ENCODE results near the gene B4GALNT2. TPM values are rescaled to one million over a fixed set of nuclear protein-coding genes. Genes with fewer than 3 reads are reported as not detected.

The B4GALNT2 gene
- total RNA-seq, 2 experiments from 2014 or later: not detected

- no peaks in the 10 kb centered on the region for H3K27me3 Mint-ChIP-seq
- H3K4me1 Mint-ChIP-seq: peaks cover 58% of the 10 kb centered on the region
- no peak for DNase-seq
- H3K27ac Mint-ChIP-seq: peak overlapping the region; percentile 60
- H3K36me3 Mint-ChIP-seq (ENCODE audit: low read depth): peaks cover 26% of the 10 kb centered on the region
- ChIA-PET POLR2A (interaction anchor here (1.0 kb wide), 2 partner anchors 10 to 17 kb away, joined by 3 to 4 read pairs; no protein-coding TSS in a partner anchor), CTCF (interaction anchor here (0.6 to 4.1 kb wide), 7 partner anchors 8 to 23 kb away, joined by 3 to 23 read pairs (median 3); no protein-coding TSS in a partner anchor)
- peak overlapping the region; percentile 95 for H3K4me3 Mint-ChIP-seq
- no peaks in the 10 kb centered on the region for H3K9me3 Mint-ChIP-seq
These were observed 76.5 kb downstream of the B4GALNT2 start for GRCh38 chr17:49209061-49209571.

- Mint-ChIP-seq H3K36me3 (ENCODE audit: low read depth) (peaks cover 34% of the 10 kb centered on the region), H3K9me3 (no peaks in the 10 kb centered on the region), H3K4me1 (peaks cover 69% of the 10 kb centered on the region), H3K4me3 (peak within 1 kb of the TSS; percentile 95), H3K27ac (peak within 1 kb of the TSS; percentile 60), H3K27me3 (no peaks in the 10 kb centered on the region)
- ChIA-PET POLR2A (interaction anchor here (0.7 to 1.0 kb wide), 2 partner anchors 18 to 178 kb away, joined by 3 read pairs; no protein-coding TSS in a partner anchor), CTCF (interaction anchor here (0.7 to 4.1 kb wide), 4 partner anchors 11 to 17 kb away, joined by 3 to 23 read pairs (median 11); no protein-coding TSS in a partner anchor)
- DNase-seq: peak; percentile 80
These were observed 77.8 kb downstream of the B4GALNT2 start, which contains the start of the genes ABI3 and GNGT2 for GRCh38 chr17:49210158-49211029. Gene ABI3 (plus strand): TSS chr17:49210707. CDS start chr17:49210725, 18 bp downstream. Gene GNGT2 (minus strand): TSS chr17:49210574. CDS start chr17:49207422, 3,152 bp downstream.

DNA sequence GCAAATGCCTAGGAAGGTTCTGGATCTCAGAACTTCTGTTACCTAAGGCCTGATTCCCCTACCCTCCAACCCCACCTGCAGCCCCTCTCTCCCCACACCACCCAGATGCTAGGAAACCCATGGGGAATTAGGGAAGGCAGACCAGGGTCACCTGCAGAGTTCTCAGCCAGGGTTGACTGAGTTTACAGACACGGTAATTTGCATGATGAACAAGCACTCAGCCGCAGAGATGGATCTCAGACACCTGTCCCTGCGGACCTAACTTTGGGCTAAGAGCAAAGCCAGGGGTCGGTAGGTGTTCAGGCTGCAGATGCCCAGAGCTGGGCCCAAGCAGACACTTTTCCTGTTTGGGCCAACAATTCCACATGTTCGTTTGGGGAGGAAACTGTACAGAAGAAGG lies 80.8 kb downstream of the B4GALNT2 start:
- POLR2A ChIA-PET: no interaction called here
- Mint-ChIP-seq H3K36me3 (ENCODE audit: low read depth) (peaks cover 44% of the 10 kb centered on the region), H3K4me3 (peak overlapping the region; percentile 95), H3K9me3 (no peaks in the 10 kb centered on the region), H3K4me1 (peaks cover 86% of the 10 kb centered on the region), H3K27ac (no peak overlapping the region), H3K27me3 (no peaks in the 10 kb centered on the region)
- no peak for DNase-seq
- CTCF ChIA-PET: interaction anchor here (1.4 kb wide), 1 partner anchor 15 kb away, joined by 3 read pairs; no protein-coding TSS in a partner anchor

DNA sequence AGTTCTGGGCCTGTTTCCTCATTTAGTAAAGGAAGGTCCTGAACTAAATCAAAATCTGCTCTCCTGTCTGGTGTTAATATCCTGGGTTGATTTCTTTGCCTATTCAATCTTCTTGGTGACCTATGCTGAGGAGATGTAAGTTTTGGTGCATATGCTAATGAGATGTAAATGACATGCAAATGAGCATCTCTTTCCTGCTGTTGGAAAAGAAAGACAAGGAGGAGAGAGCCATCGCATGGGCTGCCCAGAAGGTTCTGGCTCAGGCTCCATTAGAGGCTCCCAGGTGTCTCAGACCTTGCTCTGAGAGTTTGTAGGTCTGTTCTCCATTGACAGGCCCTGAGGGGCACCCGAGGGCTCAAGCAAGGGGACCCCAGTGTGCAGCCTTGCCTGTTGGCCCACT lies 81.3 kb downstream of the B4GALNT2 start:
- ChIA-PET POLR2A (no interaction called here), CTCF (interaction anchor here (1.4 kb wide), 1 partner anchor 15 kb away, joined by 3 read pairs; no protein-coding TSS in a partner anchor)
- Mint-ChIP-seq H3K4me3 (peak overlapping the region; percentile 95), H3K27ac (no peak overlapping the region), H3K36me3 (ENCODE audit: low read depth) (peaks cover 45% of the 10 kb centered on the region), H3K27me3 (no peaks in the 10 kb centered on the region), H3K4me1 (peaks cover 85% of the 10 kb centered on the region), H3K9me3 (no peaks in the 10 kb centered on the region)
- no peak for DNase-seq

GRCh38 chr17:49214676-49215360 lies 82.2 kb downstream of the B4GALNT2 start:
- POLR2A ChIA-PET: interaction anchor here (0.6 to 0.7 kb wide), 2 partner anchors 21 to 536 kb away, joined by 3 to 5 read pairs; no protein-coding TSS in a partner anchor
- peak overlapping the region; percentile 57 for H3K4me3 Mint-ChIP-seq

DNA sequence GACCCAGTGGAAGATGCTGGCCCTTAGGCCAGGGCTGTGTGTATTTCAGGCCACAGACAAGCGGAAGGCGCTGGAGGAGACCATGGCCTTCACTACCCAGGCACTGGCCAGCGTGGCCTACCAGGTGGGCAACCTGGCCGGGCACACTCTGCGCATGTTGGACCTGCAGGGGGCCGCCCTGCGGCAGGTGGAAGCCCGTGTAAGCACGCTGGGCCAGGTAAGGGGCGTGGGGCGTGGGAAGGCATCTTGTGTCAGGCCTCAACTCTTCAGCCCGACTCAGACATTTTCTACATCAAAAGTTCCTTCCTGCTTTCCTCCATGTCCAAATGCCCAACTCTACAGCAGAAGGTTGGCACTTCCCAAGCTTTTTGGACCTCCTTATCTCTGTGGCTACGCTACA lies 83.9 kb downstream of the B4GALNT2 start:
- H3K9me3 Mint-ChIP-seq: no peaks in the 10 kb centered on the region
- H3K4me1 Mint-ChIP-seq: peaks cover 75% of the 10 kb centered on the region
- ChIA-PET POLR2A (no interaction called here), CTCF (interaction anchor here (1.3 kb wide), 1 partner anchor 19 kb away, joined by 4 read pairs; no protein-coding TSS in a partner anchor)
- H3K36me3 Mint-ChIP-seq (ENCODE audit: low read depth): peaks cover 54% of the 10 kb centered on the region
- no peaks in the 10 kb centered on the region for H3K27me3 Mint-ChIP-seq
- H3K27ac Mint-ChIP-seq: peak overlapping the region; percentile 86
- no peak for DNase-seq
- peak overlapping the region; percentile 62 for H3K4me3 Mint-ChIP-seq

More at GRCh38 chr17:49214676-49215360, 82.2 kb downstream of the B4GALNT2 start:
- no peak for DNase-seq
- CTCF ChIA-PET: interaction anchor here (1.1 to 1.5 kb wide), 3 partner anchors 11 to 22 kb away, joined by 3 to 5 read pairs (median 5); no protein-coding TSS in a partner anchor
- H3K27ac Mint-ChIP-seq: peak overlapping the region; percentile 31
- peaks cover 85% of the 10 kb centered on the region for H3K4me1 Mint-ChIP-seq
- H3K9me3 Mint-ChIP-seq: no peaks in the 10 kb centered on the region
- no peaks in the 10 kb centered on the region for H3K27me3 Mint-ChIP-seq
- peaks cover 53% of the 10 kb centered on the region for H3K36me3 Mint-ChIP-seq (ENCODE audit: low read depth)

DNA sequence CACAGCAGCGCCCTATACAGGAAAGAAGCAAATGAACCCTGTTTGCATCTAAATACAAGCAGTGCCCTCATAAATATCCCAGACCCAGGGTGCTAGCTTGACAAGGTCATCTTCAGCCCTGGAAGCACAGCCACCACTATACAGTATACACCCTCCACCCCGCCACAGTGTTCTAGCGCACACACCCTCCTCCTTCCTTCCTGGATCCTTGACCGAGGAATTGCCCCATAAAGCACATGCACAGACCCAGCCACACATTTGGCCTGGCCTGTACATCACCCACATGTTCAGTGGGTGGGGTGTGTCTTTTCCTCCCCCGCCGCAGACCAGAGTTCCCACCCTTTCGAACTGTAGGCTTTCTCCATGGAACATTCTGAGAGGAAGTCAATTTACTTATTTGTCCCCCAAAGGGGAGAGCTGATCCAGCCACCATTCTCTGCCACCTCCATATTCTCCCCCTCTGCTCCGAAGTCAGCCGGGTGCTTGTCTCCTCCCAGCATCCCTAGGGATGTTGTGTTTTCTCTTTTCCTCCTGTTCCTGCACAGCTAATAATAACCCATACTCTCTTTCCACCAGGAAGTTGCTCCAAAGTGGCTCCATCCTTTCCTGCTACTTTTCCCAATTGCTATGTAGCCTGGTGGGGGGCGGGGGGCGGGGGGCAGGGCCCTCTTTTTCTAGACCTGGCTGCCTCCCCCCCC lies 84.5 kb downstream of the B4GALNT2 start:
- Mint-ChIP-seq H3K4me1 (peaks cover 75% of the 10 kb centered on the region), H3K36me3 (ENCODE audit: low read depth) (peaks cover 59% of the 10 kb centered on the region), H3K27ac (peak overlapping the region; percentile 54), H3K9me3 (no peaks in the 10 kb centered on the region), H3K4me3 (peak overlapping the region; percentile 31), H3K27me3 (no peaks in the 10 kb centered on the region)
- ChIA-PET POLR2A (no interaction called here), CTCF (interaction anchor here (1.0 to 1.3 kb wide), 2 partner anchors 12 to 19 kb away, joined by 4 read pairs; no protein-coding TSS in a partner anchor)
- no peak for DNase-seq

- Mint-ChIP-seq H3K27me3 (no peaks in the 10 kb centered on the region), H3K36me3 (ENCODE audit: low read depth) (peaks cover 61% of the 10 kb centered on the region), H3K9me3 (no peaks in the 10 kb centered on the region), H3K4me3 (peak overlapping the region; percentile 61), H3K27ac (peak overlapping the region; percentile 88), H3K4me1 (peaks cover 74% of the 10 kb centered on the region)
- ChIA-PET CTCF (interaction anchor here (0.7 to 1.2 kb wide), 4 partner anchors 9 to 37 kb away, joined by 3 to 5 read pairs (median 4); no protein-coding TSS in a partner anchor), POLR2A (no interaction called here)
- peak; percentile 84 for DNase-seq
These were observed 85.3 kb downstream of the B4GALNT2 start for GRCh38 chr17:49217651-49218413.

GRCh38 chr17:49218941-49219913 lies 86.7 kb downstream of the B4GALNT2 start:
- POLR2A ChIA-PET: no interaction called here

GRCh38 chr17:49219987-49220386 lies 87.4 kb downstream of the B4GALNT2 start:
- Mint-ChIP-seq H3K36me3 (ENCODE audit: low read depth) (peaks cover 65% of the 10 kb centered on the region), H3K4me3 (no peak overlapping the region), H3K27ac (peak overlapping the region; percentile 88), H3K4me1 (peaks cover 73% of the 10 kb centered on the region), H3K27me3 (peaks cover 3% of the 10 kb centered on the region), H3K9me3 (no peaks in the 10 kb centered on the region)
- POLR2A ChIA-PET: no interaction called here
- no peak for DNase-seq
- CTCF ChIA-PET: no interaction called here

More at GRCh38 chr17:49218941-49219913, 86.7 kb downstream of the B4GALNT2 start:
- H3K4me3 Mint-ChIP-seq: peak overlapping the region; percentile 64
- peaks cover 74% of the 10 kb centered on the region for H3K4me1 Mint-ChIP-seq
- H3K36me3 Mint-ChIP-seq (ENCODE audit: low read depth): peaks cover 66% of the 10 kb centered on the region
- peak; percentile 59 for DNase-seq
- H3K27ac Mint-ChIP-seq: peak overlapping the region; percentile 88
- no peaks in the 10 kb centered on the region for H3K27me3 Mint-ChIP-seq
- H3K9me3 Mint-ChIP-seq: no peaks in the 10 kb centered on the region
- CTCF ChIA-PET: interaction anchor here (1.2 kb wide), 1 partner anchor 38 kb away, joined by 4 read pairs; no protein-coding TSS in a partner anchor

Measured in activated CD4-positive, alpha-beta T cell treated with anti-CD3 and anti-CD28 coated beads, Interleukin-2, amount 10 ng/mL, durations not matched to agents 7 days and 5 days (primary cell).